K562 (cell line): ENCODE data around the gene MAP1LC3B. TPM values are rescaled to one million over a fixed set of nuclear protein-coding genes. Genes with fewer than 3 reads are reported as not detected.

Experiments used
- ATF1 ChIP-seq, 2 experiments: fragments of 450-650 bp in 1 of 2; IDR thresholded peaks; 2 replicates each; pipeline ENCODE4 v1.6.1; 2016; ENCODE audit warnings: missing compliant biosample characterization in 1 of 2, missing genetic modification characterization in 1 of 2
- CBFA2T3 ChIP-seq: fragments of 450-650 bp; IDR thresholded peaks from 2 replicates; pipeline ENCODE4 v1.6.1; 2017
- EP400 ChIP-seq: fragments of 450-650 bp; IDR thresholded peaks from 2 replicates; pipeline ENCODE4 v1.6.1; 2017; ENCODE audit warnings: antibody characterized with exemption, mild to moderate bottlenecking, moderate library complexity
- HCFC1 ChIP-seq: IDR thresholded peaks from 2 replicates; pipeline ENCODE4 v1.6.1; 2012; ENCODE audit warnings: low read depth, low read length, improper control_type of control experiment
- L3MBTL2 ChIP-seq: fragments of 450-650 bp; IDR thresholded peaks from 2 replicates; pipeline ENCODE4 v1.6.1; 2016; ENCODE audit warnings: mild to moderate bottlenecking, moderate library complexity
- MTA1 ChIP-seq: fragments of 450-650 bp; IDR thresholded peaks from 2 replicates; pipeline ENCODE4 v1.6.1; 2017; ENCODE audit warnings: borderline replicate concordance
- NR2C2 ChIP-seq, 2 experiments: fragments of 200-800 bp in 1 of 2; sonication (Bioruptor generic) in 1 of 2; sonication (generic) in 1 of 2; formaldehyde crosslinking in 1 of 2; IDR thresholded peaks; 2 replicates each; pipeline versions ENCODE4 v1.6.1 to v1.8.0; 2016 to 2022; ENCODE audit warnings: mild to moderate bottlenecking in 1 of 2, missing compliant biosample characterization in 1 of 2, missing genetic modification characterization in 1 of 2, missing genetic modification reagents in 1 of 2
- RBBP5 ChIP-seq: fragments of 200-600 bp; sonication (generic); IDR thresholded peaks from 2 replicates; pipeline ENCODE4 v1.6.1; 2012; ENCODE audit warnings: borderline replicate concordance, mild to moderate bottlenecking, low read length, control low read depth, inconsistent platforms; ENCODE audit not compliant: insufficient read depth, poor library complexity, severe bottlenecking
- ZNF57 ChIP-seq: fragments of 450-650 bp; formaldehyde crosslinking; IDR thresholded peaks from 2 replicates; pipeline ENCODE4 v1.4.0; 2020; ENCODE audit warnings: mild to moderate bottlenecking, moderate library complexity
- polyA plus RNA-seq, 8 experiments: library from polyadenylated mRNA; depleted of rRNA in 4 of 8; stranded (reverse) in 5 of 8; unstranded in 3 of 8; fragments of >200 nt; fragmentation: Nextera tagmentation in 2 of 8; fragmentation: Illumina TruSeq in 1 of 8; extraction: Ambion mirVana in 2 of 8; extraction: Trizol in 1 of 8; gene quantifications; 2 replicates each; pipeline versions ENCODE4 v1.2.1 to v1.2.3, GENCODE V29; 2011 to 2014; ENCODE audit warnings: inconsistent platforms in 1 of 8, missing spikeins in 1 of 8
- total RNA-seq, 7 experiments: library from RNA; depleted of rRNA in 6 of 7; stranded (reverse); fragments of >200 nt in 6 of 7; fragmentation: Illumina TruSeq in 2 of 7; extraction: Trizol in 2 of 7; gene quantifications; 2 replicates each; pipeline versions ENCODE4 v1.2.1 to v1.2.3, GENCODE V29; 2011 to 2021; ENCODE audit warnings: low replicate concordance in 1 of 7
- TF ChIP-seq, protein P1 (sequence below): sonication (generic); formaldehyde crosslinking; IDR thresholded peaks from 2 replicates; pipeline ENCODE4 v1.9.0; 2022; ENCODE audit warnings: mild to moderate bottlenecking, missing genetic modification reagents
- TF ChIP-seq, protein P2 (sequence below): sonication (generic); formaldehyde crosslinking; IDR thresholded peaks from 2 replicates; pipeline ENCODE4 v1.8.0; 2022; ENCODE audit warnings: mild to moderate bottlenecking, missing genetic modification reagents
- TF ChIP-seq, protein P3 (sequence below): sonication (generic); formaldehyde crosslinking; IDR thresholded peaks from 2 replicates; pipeline ENCODE4 v1.8.0; 2023; ENCODE audit warnings: mild to moderate bottlenecking, missing genetic modification reagents
- TF ChIP-seq, protein P4 (sequence below): fragments of 450-650 bp; IDR thresholded peaks from 2 replicates; pipeline ENCODE4 v1.6.1; 2017; ENCODE audit warnings: antibody characterized with exemption
- TF ChIP-seq, protein P5 (sequence below): sonication (generic); formaldehyde crosslinking; IDR thresholded peaks from 2 replicates; pipeline ENCODE4 v1.8.0; 2022; ENCODE audit warnings: mild to moderate bottlenecking, missing genetic modification reagents

Gene MAP1LC3B
- total and polyA plus RNA-seq, 9 of the 15 experiments (the other 6 are each of a cell fraction or from before 2014, with no cell fraction given), result 16.0 to 81.5 (median 36.7) TPM

DNA sequence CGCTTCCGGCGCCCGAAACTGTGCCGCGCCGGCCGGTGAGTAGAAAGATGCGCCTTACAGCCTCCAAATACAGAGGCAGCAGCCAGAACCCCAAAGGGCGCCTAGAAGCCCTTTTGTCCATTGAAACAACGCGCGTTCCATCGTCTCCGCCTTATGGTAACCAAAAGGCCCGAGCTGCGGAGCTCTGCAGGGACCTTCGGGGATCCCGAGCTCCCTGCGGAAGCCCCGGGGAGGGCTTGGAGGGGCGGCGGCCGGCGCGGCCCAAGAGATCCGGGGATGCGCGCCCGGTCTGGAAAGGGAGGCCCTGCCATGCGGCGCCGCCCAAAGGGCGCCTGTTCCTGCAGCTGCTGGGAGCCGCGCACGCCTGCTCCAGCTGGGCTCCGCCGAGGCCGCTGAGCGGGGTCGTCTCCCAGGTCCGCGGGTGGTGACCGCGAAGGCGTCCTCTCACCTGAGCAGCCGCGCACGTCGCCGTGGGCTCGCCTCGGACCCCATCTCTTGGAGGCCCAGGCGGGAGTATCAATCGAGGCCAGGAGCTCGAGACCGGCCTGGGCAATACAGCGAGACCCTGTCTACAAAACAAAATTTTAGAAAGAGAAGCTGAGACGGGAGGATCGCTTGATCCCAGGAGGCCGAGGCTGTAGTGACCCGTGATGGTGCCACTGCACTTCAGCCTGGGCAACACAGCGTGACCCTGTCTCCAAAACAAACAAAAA lies 7.8 kb upstream of the MAP1LC3B start (continued):
- TF ChIP-seq ATF1 (CRISPR knock-in tag; IDR thresholded peaks at IDR 0.05), result no peak
- TF ChIP-seq ATF1 (tag; IDR thresholded peaks at IDR 0.05), result peak; percentile 54
- no peak for TF ChIP-seq CBFA2T3
- TF ChIP-seq, protein P1, sequence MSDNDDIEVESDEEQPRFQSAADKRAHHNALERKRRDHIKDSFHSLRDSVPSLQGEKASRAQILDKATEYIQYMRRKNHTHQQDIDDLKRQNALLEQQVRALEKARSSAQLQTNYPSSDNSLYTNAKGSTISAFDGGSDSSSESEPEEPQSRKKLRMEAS (CRISPR knock-in tag), result peak; percentile 77
- TF ChIP-seq RBBP5, result peak; percentile 29
- TF ChIP-seq, protein P2, sequence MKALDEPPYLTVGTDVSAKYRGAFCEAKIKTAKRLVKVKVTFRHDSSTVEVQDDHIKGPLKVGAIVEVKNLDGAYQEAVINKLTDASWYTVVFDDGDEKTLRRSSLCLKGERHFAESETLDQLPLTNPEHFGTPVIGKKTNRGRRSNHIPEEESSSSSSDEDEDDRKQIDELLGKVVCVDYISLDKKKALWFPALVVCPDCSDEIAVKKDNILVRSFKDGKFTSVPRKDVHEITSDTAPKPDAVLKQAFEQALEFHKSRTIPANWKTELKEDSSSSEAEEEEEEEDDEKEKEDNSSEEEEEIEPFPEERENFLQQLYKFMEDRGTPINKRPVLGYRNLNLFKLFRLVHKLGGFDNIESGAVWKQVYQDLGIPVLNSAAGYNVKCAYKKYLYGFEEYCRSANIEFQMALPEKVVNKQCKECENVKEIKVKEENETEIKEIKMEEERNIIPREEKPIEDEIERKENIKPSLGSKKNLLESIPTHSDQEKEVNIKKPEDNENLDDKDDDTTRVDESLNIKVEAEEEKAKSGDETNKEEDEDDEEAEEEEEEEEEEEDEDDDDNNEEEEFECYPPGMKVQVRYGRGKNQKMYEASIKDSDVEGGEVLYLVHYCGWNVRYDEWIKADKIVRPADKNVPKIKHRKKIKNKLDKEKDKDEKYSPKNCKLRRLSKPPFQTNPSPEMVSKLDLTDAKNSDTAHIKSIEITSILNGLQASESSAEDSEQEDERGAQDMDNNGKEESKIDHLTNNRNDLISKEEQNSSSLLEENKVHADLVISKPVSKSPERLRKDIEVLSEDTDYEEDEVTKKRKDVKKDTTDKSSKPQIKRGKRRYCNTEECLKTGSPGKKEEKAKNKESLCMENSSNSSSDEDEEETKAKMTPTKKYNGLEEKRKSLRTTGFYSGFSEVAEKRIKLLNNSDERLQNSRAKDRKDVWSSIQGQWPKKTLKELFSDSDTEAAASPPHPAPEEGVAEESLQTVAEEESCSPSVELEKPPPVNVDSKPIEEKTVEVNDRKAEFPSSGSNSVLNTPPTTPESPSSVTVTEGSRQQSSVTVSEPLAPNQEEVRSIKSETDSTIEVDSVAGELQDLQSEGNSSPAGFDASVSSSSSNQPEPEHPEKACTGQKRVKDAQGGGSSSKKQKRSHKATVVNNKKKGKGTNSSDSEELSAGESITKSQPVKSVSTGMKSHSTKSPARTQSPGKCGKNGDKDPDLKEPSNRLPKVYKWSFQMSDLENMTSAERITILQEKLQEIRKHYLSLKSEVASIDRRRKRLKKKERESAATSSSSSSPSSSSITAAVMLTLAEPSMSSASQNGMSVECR (CRISPR knock-in tag), result peak; percentile 3; the same call in 1 of the 2 replicates
- TF ChIP-seq MTA1, result peak; percentile 24; the same call in 1 of the 2 replicates
- TF ChIP-seq NR2C2 (CRISPR knock-in tag; IDR thresholded peaks at IDR 0.05), result no peak
- peak; percentile 59 for TF ChIP-seq NR2C2 (tag; IDR thresholded peaks at IDR 0.05)
- TF ChIP-seq HCFC1, result peak; percentile 5; the same call in 1 of the 2 replicates
- TF ChIP-seq L3MBTL2, result peak; percentile 86
- TF ChIP-seq, protein P3, sequence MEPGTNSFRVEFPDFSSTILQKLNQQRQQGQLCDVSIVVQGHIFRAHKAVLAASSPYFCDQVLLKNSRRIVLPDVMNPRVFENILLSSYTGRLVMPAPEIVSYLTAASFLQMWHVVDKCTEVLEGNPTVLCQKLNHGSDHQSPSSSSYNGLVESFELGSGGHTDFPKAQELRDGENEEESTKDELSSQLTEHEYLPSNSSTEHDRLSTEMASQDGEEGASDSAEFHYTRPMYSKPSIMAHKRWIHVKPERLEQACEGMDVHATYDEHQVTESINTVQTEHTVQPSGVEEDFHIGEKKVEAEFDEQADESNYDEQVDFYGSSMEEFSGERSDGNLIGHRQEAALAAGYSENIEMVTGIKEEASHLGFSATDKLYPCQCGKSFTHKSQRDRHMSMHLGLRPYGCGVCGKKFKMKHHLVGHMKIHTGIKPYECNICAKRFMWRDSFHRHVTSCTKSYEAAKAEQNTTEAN (CRISPR knock-in tag), result peak; percentile 31; the same call in 1 of the 2 replicates
- TF ChIP-seq, protein P4, sequence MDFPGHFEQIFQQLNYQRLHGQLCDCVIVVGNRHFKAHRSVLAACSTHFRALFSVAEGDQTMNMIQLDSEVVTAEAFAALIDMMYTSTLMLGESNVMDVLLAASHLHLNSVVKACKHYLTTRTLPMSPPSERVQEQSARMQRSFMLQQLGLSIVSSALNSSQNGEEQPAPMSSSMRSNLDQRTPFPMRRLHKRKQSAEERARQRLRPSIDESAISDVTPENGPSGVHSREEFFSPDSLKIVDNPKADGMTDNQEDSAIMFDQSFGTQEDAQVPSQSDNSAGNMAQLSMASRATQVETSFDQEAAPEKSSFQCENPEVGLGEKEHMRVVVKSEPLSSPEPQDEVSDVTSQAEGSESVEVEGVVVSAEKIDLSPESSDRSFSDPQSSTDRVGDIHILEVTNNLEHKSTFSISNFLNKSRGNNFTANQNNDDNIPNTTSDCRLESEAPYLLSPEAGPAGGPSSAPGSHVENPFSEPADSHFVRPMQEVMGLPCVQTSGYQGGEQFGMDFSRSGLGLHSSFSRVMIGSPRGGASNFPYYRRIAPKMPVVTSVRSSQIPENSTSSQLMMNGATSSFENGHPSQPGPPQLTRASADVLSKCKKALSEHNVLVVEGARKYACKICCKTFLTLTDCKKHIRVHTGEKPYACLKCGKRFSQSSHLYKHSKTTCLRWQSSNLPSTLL, result peak; percentile 78; the same call in 1 of the 2 replicates
- TF ChIP-seq, protein P5, sequence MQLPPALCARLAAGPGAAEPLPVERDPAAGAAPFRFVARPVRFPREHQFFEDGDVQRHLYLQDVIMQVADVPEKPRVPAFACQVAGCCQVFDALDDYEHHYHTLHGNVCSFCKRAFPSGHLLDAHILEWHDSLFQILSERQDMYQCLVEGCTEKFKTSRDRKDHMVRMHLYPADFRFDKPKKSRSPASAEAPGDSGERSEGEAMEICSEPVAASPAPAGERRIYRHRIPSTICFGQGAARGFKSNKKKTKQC (CRISPR knock-in tag), result peak; percentile 39; the same call in 1 of the 2 replicates
- no peak for TF ChIP-seq ZNF57 (CRISPR knock-in tag)
- TF ChIP-seq EP400, result peak; percentile 50; the same call in 1 of the 2 replicates
